HCT116 (cell line): Measurements from ENCODE around the gene SMYD3. TPM values are rescaled to one million over a fixed set of nuclear protein-coding genes. Genes with fewer than 3 reads are reported as not detected.

ENCODE experiments used
- ATAC-seq: fragments of 200-7000 bp; cut with Tn5 transposase; 2 replicates; pipeline ENCODE4 v1.9.1; 2020; ENCODE audit warnings: mild to moderate bottlenecking, moderate library complexity
- BruUV-seq: library from RNA; stranded (reverse); fragments of 400-500 nt; replicated peaks from 2 replicates; lab custom pipeline; 2021; lab: Mats Ljungman, UMichigan
- CTCF ChIA-PET: fragments of 300-600 bp; sonication (Branson Sonifier 250); formaldehyde crosslinking; loops from one replicate; lab custom pipeline; 2021; ENCODE audit warnings: antibody characterized with exemption; lab: Charles Lee
- POLR2A ChIA-PET: fragments of 300-600, 350-600 bp; sonication (Branson Sonifier 250); formaldehyde crosslinking; loops from one replicate; lab custom pipeline; 2021; ENCODE audit warnings: antibody characterized with exemption; lab: Charles Lee
- RAD21 ChIA-PET, 2 experiments: fragments of 300-600 bp; sonication (Branson Sonifier 250); formaldehyde crosslinking; loops; one replicate each; lab custom pipeline; 2023; ENCODE audit warnings: low total read pairs in 2 of 2; ENCODE audit not compliant: uncharacterized antibody in 2 of 2, unreplicated experiment in 2 of 2, low non-redundant PET in 1 of 2; lab: Charles Lee
- DNase-seq: peaks from one replicate; pipeline ENCODE4 v3.0.0-alpha.2; 2010; ENCODE audit warnings: low read depth, low spot score
- H2AFZ ChIP-seq: fragments of 200-600 bp; shearing (Covaris generic), sonication (generic); 2 replicates; pipeline ENCODE4 v1.6.1; 2017; ENCODE audit warnings: low read depth, mixed run types, mixed read lengths, antibody characterized with exemption, low read length; ENCODE audit not compliant: poor library complexity, severe bottlenecking
- H3K27ac ChIP-seq: 2 replicates; pipeline ENCODE4 v1.5.1; 2012; ENCODE audit warnings: low read depth, low read length
- H3K27me3 ChIP-seq: fragments of 200-600 bp; sonication (generic); 2 replicates; pipeline ENCODE4 v1.6.1; 2016; ENCODE audit warnings: mixed run types, low read length, mixed read lengths; ENCODE audit not compliant: insufficient read depth
- H3K36me3 ChIP-seq, 2 experiments: fragments of 200-500 bp in 1 of 2; fragments of 200-600 bp in 1 of 2; sonication (Bioruptor generic) in 1 of 2; sonication (generic) in 1 of 2; 2 replicates each; pipeline versions ENCODE4 v1.5.1 to v1.6.1; 2014 to 2016; ENCODE audit warnings: low read length in 2 of 2, inconsistent platforms in 1 of 2, mixed read lengths in 1 of 2, mixed run types in 1 of 2; ENCODE audit not compliant: insufficient read depth in 2 of 2, control insufficient read depth in 1 of 2
- H3K4me1 ChIP-seq, 2 experiments: fragments of 200-600 bp in 1 of 2; sonication (generic) in 1 of 2; 2 replicates each; pipeline versions ENCODE4 v1.5.1 to v1.6.1; 2012 to 2017; ENCODE audit warnings: low read length in 2 of 2, inconsistent platforms in 1 of 2, mild to moderate bottlenecking in 1 of 2, mixed read lengths in 1 of 2, mixed run types in 1 of 2, moderate library complexity in 1 of 2; ENCODE audit not compliant: insufficient read depth in 2 of 2, control insufficient read depth in 1 of 2
- H3K4me2 ChIP-seq: fragments of 200-600 bp; sonication (generic); 2 replicates; pipeline ENCODE4 v1.6.1; 2017; ENCODE audit warnings: mixed run types, low read length, mixed read lengths
- H3K4me3 ChIP-seq, 2 experiments: fragments of 200-600 bp in 1 of 2; sonication (generic) in 1 of 2; replicated peaks in 1 of 2; 2 replicates each; pipeline ENCODE4 v1.5.1; 2011 to 2016; ENCODE audit warnings: low read length in 2 of 2, control low read depth in 1 of 2, low read depth in 1 of 2, mild to moderate bottlenecking in 1 of 2, mixed read lengths in 1 of 2, mixed run types in 1 of 2
- H3K79me2 ChIP-seq: fragments of 200-600 bp; sonication (generic); 2 replicates; pipeline ENCODE4 v1.6.1; 2017; ENCODE audit warnings: mild to moderate bottlenecking, mixed run types, low read length, moderate library complexity, mixed read lengths; ENCODE audit not compliant: insufficient read depth
- H3K9ac ChIP-seq: fragments of 200-600 bp; sonication (generic); 2 replicates; pipeline ENCODE4 v1.6.1; 2016; ENCODE audit warnings: low read length, mixed read lengths
- H3K9me2 ChIP-seq: fragments of 200-600 bp; sonication (generic), shearing (Covaris generic); 2 replicates; pipeline ENCODE4 v1.6.1; 2017; ENCODE audit warnings: mixed run types, mild to moderate bottlenecking, moderate library complexity; ENCODE audit not compliant: insufficient read depth
- H3K9me3 ChIP-seq, 2 experiments: fragments of 200-500 bp in 1 of 2; fragments of 200-600 bp in 1 of 2; sonication (Bioruptor generic) in 1 of 2; sonication (generic) in 1 of 2; 2 replicates each; pipeline ENCODE4 v1.6.1; 2014 to 2017; ENCODE audit warnings: low read length in 2 of 2, mixed read lengths in 2 of 2, inconsistent platforms in 1 of 2, low read depth in 1 of 2, mild to moderate bottlenecking in 1 of 2, mixed run types in 1 of 2, moderate library complexity in 1 of 2; ENCODE audit not compliant: control insufficient read depth in 1 of 2, insufficient read depth in 1 of 2
- H4K20me1 ChIP-seq: fragments of 200-600 bp; sonication (generic), shearing (Covaris generic); 2 replicates; pipeline ENCODE4 v1.6.1; 2017; ENCODE audit warnings: mixed run types, mild to moderate bottlenecking, moderate library complexity; ENCODE audit not compliant: insufficient read depth
- ATF3 ChIP-seq: IDR thresholded peaks from 2 replicates; pipeline ENCODE4 v1.6.1; 2012
- CBX3 ChIP-seq: IDR thresholded peaks from 2 replicates; pipeline ENCODE4 v1.6.1; 2012; ENCODE audit warnings: low read depth
- CEBPB ChIP-seq: IDR thresholded peaks from 2 replicates; pipeline ENCODE4 v1.6.1; 2012; ENCODE audit warnings: low read depth
- EGR1 ChIP-seq: IDR thresholded peaks from 2 replicates; pipeline ENCODE4 v1.6.1; 2012; ENCODE audit warnings: low read depth
- ELF1 ChIP-seq: IDR thresholded peaks from 2 replicates; pipeline ENCODE4 v1.6.1; 2012; ENCODE audit warnings: low read depth, borderline replicate concordance
- EZH2phosphoT487 ChIP-seq: fragments of 200-600 bp; IDR thresholded peaks from 2 replicates; pipeline ENCODE4 v1.6.1; 2018; ENCODE audit warnings: antibody characterized with exemption, borderline replicate concordance
- FOSL1 ChIP-seq: IDR thresholded peaks from 2 replicates; pipeline ENCODE4 v1.6.1; 2012; ENCODE audit warnings: low read depth
- JUND ChIP-seq: IDR thresholded peaks from 2 replicates; pipeline ENCODE4 v1.6.1; 2012
- POLR2A ChIP-seq: IDR thresholded peaks from 2 replicates; pipeline ENCODE4 v1.7.0; 2011; ENCODE audit warnings: borderline replicate concordance; ENCODE audit not compliant: insufficient read depth, insufficient read length; ENCODE audit errors: extremely low read depth
- POLR2AphosphoS5 ChIP-seq: IDR thresholded peaks from 2 replicates; pipeline ENCODE4 v1.6.1; 2011; ENCODE audit warnings: mild to moderate bottlenecking, low read depth, low read length, moderate library complexity
- SIN3A ChIP-seq: IDR thresholded peaks from 2 replicates; pipeline ENCODE4 v1.6.1; 2012; ENCODE audit warnings: low read depth
- SP1 ChIP-seq: IDR thresholded peaks from 2 replicates; pipeline ENCODE4 v1.6.1; 2012; ENCODE audit warnings: low read depth
- SRF ChIP-seq: IDR thresholded peaks from 2 replicates; pipeline ENCODE4 v1.6.1; 2012; ENCODE audit warnings: low read depth
- YY1 ChIP-seq: IDR thresholded peaks from 2 replicates; pipeline ENCODE4 v1.6.1; 2011; ENCODE audit warnings: low read length, low read depth, moderate library complexity, mild to moderate bottlenecking; ENCODE audit not compliant: insufficient replicate concordance; ENCODE audit errors: extremely low read depth
- ZFX ChIP-seq: fragments of 450-650 bp; IDR thresholded peaks from 2 replicates; pipeline ENCODE4 v1.6.1; 2017
- intact Hi-C: fragments of 100-400 bp; cut with micrococcal nuclease; formaldehyde crosslinking; loops from 2 replicates; pipeline ENCODE4 v1.10.0; 2022
- total RNA-seq: library from RNA; stranded (reverse); gene quantifications from one replicate; pipeline ENCODE4 v1.2.1, GENCODE V29; 2021; ENCODE audit not compliant: unreplicated experiment
- TF ChIP-seq, protein P1 (sequence below): IDR thresholded peaks from 2 replicates; pipeline ENCODE4 v1.6.1; 2011; ENCODE audit warnings: mild to moderate bottlenecking, low read length, moderate library complexity; ENCODE audit not compliant: insufficient replicate concordance; ENCODE audit errors: extremely low read depth

SMYD3 gene
- total RNA-seq, 1 experiment from 2014 or later, result 33.6 TPM

DNA sequence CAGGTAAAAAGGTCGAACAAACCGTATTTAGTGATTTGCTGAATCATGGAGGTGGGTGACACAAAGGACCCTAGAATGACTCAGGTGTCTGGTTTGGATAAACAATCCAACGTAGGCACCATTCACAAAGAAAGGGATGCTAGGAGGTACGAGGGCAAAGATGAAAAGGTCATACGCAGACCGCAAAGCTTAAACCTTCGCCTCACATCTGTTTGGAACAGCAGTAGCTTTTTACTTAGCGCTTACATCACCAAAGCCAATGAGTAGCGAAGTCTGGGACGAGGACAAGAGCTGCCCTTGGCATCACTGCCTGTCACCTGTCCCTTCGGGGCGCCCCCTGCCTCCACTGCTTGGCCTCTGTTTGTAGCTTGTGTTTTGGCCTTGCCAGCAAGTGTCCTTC, 350.2 kb downstream of the SMYD3 start (continued):
- TF ChIP-seq FOSL1 (peak; percentile 42), POLR2A (no peak), SP1 (peak; percentile 37; the same call in 1 of the 2 replicates)

DNA sequence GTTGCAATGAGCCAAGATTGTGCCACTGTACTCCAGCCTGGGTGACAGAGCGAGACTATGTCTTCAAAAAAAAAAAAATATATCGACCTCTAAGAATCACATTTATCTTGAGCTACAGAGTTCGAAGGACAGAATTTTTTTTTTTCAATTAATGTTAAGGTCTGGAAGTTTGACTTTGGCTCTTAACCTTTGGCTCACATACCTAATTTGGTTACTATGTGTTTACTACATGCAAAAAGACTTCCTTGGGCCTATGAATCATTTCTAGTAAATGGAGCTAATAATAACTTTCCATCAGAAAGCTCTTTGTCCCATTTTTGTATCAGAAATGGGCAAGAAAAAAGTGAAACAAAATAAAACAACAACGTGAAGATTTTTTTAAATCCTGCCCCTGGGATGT, 351.2 kb downstream of the SMYD3 start:
- Histone ChIP-seq H3K27me3 (no peaks in the 10 kb centered on the region), H3K9ac (peak overlapping the region; percentile 21), H3K9me3 (no peaks in the 10 kb centered on the region)
- POLR2A ChIA-PET, result interaction anchor here (1.1 kb wide), 1 partner anchor 12 kb away, joined by 3 read pairs; no protein-coding TSS in a partner anchor
- RAD21 ChIA-PET, result no interaction called here
- TF ChIP-seq FOSL1 (peak; percentile 65), SP1 (peak; percentile 59), SRF (peak; percentile 78; the same call in 1 of the 2 replicates), JUND (peak; percentile 63), CEBPB (no peak)
- TF ChIP-seq, all 23 proteins: peak for 4
- Histone ChIP-seq H2AFZ (no peak overlapping the region), H3K27ac (peak overlapping the region; percentile 28; the same call in 1 of the 2 replicates), H3K4me1 (peaks cover 44 to 75% of the 10 kb centered on the region in 2 experiments), H4K20me1 (no peaks in the 10 kb centered on the region), H3K79me2 (no peaks in the 10 kb centered on the region), H3K9me2 (no peaks in the 10 kb centered on the region), H3K4me3 (no peak overlapping the region; a peak in 1 of 4 replicates), H3K36me3 (no peaks in the 10 kb centered on the region), H3K4me2 (peak overlapping the region; percentile 61)
- ATAC-seq (no peak), DNase-seq (no peak)
- intact Hi-C loops, result loop anchor here (10.0 kb wide), 1 partner anchor 1321 kb away; the partner anchor contains the start of gene COX20
- BruUV-seq, result no TSS peak
- CTCF ChIA-PET, result no interaction called here

DNA sequence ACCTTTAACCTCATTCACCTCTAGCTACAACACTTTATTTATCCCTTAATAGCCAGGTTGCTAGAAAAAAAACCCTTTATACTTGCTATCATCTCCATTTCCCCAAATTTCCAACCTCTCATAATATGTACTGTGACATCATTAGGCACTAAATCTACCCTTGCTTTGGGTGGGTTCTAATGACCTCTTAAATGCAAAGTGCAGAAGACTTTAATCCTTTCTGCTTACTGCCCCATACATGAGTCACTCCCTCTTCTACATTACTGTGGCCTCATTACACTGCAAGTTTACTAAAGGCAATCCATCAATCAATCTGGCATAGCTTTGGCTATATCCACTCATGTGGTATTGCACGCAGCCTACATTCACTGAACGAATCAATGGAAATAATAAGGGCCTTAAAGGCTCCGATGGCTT, 353.3 kb downstream of the SMYD3 start:
- H3K4me3 ChIP-seq, result peak overlapping the region in 1 of 2 experiments; percentile 12; a peak in 1 of 4 replicates
- DNase-seq (peak; percentile 84), ATAC-seq (peak; percentile 83)
- H3K27me3 ChIP-seq, result no peaks in the 10 kb centered on the region
- ChIA-PET POLR2A (interaction anchor here (1.3 to 2.0 kb wide), 3 partner anchors 10 to 14 kb away, joined by 6 to 8 read pairs (median 7); no protein-coding TSS in a partner anchor), RAD21 (no interaction called here), CTCF (no interaction called here)
- H3K9me3 ChIP-seq, result no peaks in the 10 kb centered on the region
- intact Hi-C loops, result loop anchor here (10.0 kb wide), 1 partner anchor 1319 kb away; the partner anchor contains the start of gene COX20
- H3K4me1 ChIP-seq, result peaks cover 44 to 68% of the 10 kb centered on the region in 2 experiments
- peak overlapping the region; percentile 63 for H3K27ac ChIP-seq
- peak overlapping the region; percentile 55 for H3K4me2 ChIP-seq
- BruUV-seq, result no TSS peak
- H2AFZ ChIP-seq, result no peak overlapping the region
- H3K36me3 ChIP-seq, result no peaks in the 10 kb centered on the region
- H3K79me2 ChIP-seq, result no peaks in the 10 kb centered on the region
- H3K9ac ChIP-seq, result peak overlapping the region; percentile 34
- no peaks in the 10 kb centered on the region for H3K9me2 ChIP-seq
- no peaks in the 10 kb centered on the region for H4K20me1 ChIP-seq
- TF ChIP-seq EGR1 (peak; percentile 27; the same call in 1 of the 2 replicates), SIN3A (peak; percentile 76), EZH2phosphoT487 (no peak), ZFX (no peak), ATF3 (peak; percentile 44; the same call in 1 of the 2 replicates), FOSL1 (peak; percentile 86), SRF (peak; percentile 61), SP1 (peak; percentile 93), POLR2AphosphoS5 (peak; percentile 47; the same call in 1 of the 2 replicates), CBX3 (peak; percentile 98), YY1 (no peak), ELF1 (no peak)
- TF ChIP-seq, protein P1, sequence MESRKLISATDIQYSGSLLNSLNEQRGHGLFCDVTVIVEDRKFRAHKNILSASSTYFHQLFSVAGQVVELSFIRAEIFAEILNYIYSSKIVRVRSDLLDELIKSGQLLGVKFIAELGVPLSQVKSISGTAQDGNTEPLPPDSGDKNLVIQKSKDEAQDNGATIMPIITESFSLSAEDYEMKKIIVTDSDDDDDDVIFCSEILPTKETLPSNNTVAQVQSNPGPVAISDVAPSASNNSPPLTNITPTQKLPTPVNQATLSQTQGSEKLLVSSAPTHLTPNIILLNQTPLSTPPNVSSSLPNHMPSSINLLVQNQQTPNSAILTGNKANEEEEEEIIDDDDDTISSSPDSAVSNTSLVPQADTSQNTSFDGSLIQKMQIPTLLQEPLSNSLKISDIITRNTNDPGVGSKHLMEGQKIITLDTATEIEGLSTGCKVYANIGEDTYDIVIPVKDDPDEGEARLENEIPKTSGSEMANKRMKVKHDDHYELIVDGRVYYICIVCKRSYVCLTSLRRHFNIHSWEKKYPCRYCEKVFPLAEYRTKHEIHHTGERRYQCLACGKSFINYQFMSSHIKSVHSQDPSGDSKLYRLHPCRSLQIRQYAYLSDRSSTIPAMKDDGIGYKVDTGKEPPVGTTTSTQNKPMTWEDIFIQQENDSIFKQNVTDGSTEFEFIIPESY, result peak; percentile 14
